Measurements from ENCODE around the gene CACNA1A. TPM values are rescaled to one million over a fixed set of nuclear protein-coding genes. Genes with fewer than 3 reads are reported as not detected.
"Not testable (repeated sequence)": the region's sequence is repeated elsewhere in the genome, so short reads cannot be mapped to it uniquely, and the experiment has no call there.

The CACNA1A gene
- total RNA-seq, 3 donors from 2014 or later, result 2.3 to 10.1 (median 5.7) TPM

DNA sequence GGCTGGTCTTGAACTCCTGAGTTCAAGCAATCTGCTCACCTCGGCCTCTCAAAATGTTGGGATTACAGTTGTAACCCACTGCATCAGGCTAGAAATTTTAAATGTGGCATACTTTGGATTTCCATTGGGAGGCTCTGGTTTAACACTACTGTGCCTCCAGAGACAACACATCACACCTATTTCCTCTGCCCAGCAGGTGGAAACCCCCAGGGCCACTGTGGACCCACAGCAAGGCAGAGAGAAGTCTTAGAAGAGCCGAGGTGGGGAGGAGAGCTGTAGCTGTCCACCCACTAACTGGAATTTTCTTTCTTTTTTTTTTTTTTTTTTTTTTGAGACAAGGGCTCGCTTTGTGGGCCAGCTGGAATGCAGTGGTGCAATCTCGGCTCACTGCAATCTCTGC, 316.7 kb downstream of the CACNA1A start:
- DNase-seq (no peak), ATAC-seq (no peak)
- Histone ChIP-seq H3K9me3 (no peaks in the 10 kb centered on the region), H3K4me1 (ENCODE audit: low read depth) (peaks cover 8% of the 10 kb centered on the region), H3K4me3 (no peak overlapping the region), H3K36me3 (ENCODE audit: low read depth) (no peaks in the 10 kb centered on the region)
- intact Hi-C loops (cut with DNase I, micrococcal nuclease), result no loop called here
- TF ChIP-seq, protein P1, sequence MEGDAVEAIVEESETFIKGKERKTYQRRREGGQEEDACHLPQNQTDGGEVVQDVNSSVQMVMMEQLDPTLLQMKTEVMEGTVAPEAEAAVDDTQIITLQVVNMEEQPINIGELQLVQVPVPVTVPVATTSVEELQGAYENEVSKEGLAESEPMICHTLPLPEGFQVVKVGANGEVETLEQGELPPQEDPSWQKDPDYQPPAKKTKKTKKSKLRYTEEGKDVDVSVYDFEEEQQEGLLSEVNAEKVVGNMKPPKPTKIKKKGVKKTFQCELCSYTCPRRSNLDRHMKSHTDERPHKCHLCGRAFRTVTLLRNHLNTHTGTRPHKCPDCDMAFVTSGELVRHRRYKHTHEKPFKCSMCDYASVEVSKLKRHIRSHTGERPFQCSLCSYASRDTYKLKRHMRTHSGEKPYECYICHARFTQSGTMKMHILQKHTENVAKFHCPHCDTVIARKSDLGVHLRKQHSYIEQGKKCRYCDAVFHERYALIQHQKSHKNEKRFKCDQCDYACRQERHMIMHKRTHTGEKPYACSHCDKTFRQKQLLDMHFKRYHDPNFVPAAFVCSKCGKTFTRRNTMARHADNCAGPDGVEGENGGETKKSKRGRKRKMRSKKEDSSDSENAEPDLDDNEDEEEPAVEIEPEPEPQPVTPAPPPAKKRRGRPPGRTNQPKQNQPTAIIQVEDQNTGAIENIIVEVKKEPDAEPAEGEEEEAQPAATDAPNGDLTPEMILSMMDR (IDR thresholded peaks at IDR 0.05), result no peak

DNA sequence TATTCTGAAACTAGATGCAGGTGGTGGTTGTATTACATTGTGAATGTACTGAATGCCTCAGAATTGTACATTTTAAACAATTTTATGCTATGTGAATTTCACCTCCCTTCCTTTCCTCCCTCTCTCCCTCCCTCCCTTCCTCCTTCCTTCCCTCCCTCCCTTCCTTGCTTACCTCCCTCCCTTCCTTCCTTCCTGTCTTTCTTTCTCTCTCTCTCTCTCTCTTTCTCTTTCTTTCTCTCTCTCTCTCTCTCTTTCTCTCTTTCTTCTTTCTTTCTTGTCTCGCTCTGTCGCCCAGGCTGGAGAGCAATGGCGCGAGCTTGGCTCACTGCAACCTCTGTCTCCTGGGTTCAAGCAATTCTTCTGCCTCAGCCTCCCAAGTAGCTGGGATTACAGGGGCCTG, 318.9 kb downstream of the CACNA1A start:
- DNase-seq (no peak), ATAC-seq (no peak)
- Histone ChIP-seq H3K36me3 (ENCODE audit: low read depth) (no peaks in the 10 kb centered on the region), H3K4me1 (ENCODE audit: low read depth) (no peaks in the 10 kb centered on the region), H3K4me3 (no peak overlapping the region), H3K9me3 (no peaks in the 10 kb centered on the region)
- TF ChIP-seq, protein P1 (IDR thresholded peaks at IDR 0.05), result no peak
- intact Hi-C loops (cut with DNase I, micrococcal nuclease), result no loop called here

DNA sequence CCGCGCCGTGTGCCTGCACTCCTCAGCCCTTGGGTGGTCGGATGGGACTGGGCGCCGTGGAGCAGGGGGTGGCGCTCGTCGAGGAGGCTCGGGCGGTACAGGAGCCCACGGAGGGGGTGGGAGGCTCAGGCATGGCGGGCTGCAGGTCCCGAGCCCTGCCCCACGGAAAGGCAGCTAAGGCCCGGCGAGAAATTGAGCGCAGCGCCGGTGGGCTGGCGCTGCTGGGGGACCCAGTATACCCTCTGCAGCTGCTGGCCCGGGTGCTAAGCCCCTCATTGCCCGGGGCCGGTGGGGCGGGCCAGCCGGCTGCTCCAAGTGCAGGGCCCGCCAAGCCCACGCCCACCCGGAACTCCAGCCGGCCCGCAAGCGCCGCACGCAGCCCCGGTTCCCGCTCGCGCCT, 319.6 kb downstream of the CACNA1A start:
- ATAC-seq; H3K36me3 ChIP-seq (ENCODE audit: low read depth); intact Hi-C loops (cut with DNase I, micrococcal nuclease); DNase-seq; H3K4me1 ChIP-seq (ENCODE audit: low read depth); H3K4me3 ChIP-seq; H3K9me3 ChIP-seq: not testable (repeated sequence)

DNA sequence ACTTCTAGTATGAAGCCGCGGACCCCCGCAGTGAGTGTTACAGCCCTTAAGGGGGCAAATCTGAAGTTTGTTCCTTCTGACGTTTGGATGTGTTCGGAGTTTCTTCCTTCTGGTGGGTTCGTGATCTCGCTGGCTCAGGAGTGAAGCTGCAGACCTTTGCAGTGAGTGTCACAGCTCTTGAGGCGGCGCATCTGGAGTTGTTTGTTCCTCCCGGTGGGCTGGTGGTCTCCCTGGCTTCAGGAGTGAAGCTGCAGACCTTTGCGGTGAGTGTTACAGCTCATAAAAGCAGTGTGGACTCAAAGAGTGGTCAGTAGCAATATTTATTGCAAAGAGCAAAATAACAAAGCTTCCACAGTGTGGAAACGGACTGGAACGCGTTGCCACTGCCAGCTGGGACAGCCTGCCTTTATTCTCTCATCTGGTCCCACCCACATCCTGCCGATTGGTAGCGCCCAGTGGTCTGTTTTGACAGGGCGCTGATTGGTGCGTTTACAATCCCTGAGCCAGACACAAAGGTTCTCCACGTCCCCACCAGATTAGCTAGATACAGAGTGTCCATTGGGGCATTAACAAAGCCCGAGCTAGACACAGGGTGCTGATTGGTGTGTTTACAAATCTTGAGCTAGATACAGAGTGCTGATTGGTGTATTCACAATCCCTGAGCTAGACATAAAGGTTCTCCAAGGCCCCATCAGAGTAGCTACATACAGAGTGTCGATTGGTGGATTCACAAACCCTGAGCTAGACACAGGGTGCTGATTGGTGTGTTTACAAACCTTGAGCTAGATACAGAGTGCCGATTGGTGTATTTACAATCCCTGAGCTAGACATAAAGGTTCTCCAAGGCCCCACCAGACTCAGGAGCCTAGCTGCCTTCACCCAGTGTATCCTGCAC, 320.3 kb downstream of the CACNA1A start:
- intact Hi-C loops (cut with DNase I, micrococcal nuclease); H3K4me3 ChIP-seq; DNase-seq; H3K36me3 ChIP-seq (ENCODE audit: low read depth); ATAC-seq; H3K9me3 ChIP-seq: not testable (repeated sequence)
- H3K4me1 ChIP-seq (ENCODE audit: low read depth), result peaks cover 11% of the 10 kb centered on the region

DNA sequence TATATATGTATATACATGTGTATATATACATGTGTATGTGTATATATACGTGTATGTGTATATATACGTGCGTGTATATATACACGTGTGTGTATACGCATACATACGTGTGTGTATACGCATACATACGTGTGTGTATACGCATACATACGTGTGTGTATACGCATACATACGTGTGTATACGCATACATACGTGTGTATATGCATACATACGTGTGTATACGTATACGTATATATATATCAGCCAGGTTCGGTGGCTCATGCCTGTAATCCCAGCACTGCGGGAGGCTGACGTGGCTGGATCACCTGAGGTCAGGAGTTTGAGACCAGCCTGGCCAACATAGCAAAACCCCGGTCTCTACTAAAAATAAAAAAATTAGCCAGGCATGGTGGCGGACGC, 321.4 kb downstream of the CACNA1A start:
- H3K4me1 ChIP-seq (ENCODE audit: low read depth), result peaks cover 11% of the 10 kb centered on the region
- H3K9me3 ChIP-seq; H3K4me3 ChIP-seq; ATAC-seq; H3K36me3 ChIP-seq (ENCODE audit: low read depth); intact Hi-C loops (cut with DNase I, micrococcal nuclease); DNase-seq: not testable (repeated sequence)

DNA sequence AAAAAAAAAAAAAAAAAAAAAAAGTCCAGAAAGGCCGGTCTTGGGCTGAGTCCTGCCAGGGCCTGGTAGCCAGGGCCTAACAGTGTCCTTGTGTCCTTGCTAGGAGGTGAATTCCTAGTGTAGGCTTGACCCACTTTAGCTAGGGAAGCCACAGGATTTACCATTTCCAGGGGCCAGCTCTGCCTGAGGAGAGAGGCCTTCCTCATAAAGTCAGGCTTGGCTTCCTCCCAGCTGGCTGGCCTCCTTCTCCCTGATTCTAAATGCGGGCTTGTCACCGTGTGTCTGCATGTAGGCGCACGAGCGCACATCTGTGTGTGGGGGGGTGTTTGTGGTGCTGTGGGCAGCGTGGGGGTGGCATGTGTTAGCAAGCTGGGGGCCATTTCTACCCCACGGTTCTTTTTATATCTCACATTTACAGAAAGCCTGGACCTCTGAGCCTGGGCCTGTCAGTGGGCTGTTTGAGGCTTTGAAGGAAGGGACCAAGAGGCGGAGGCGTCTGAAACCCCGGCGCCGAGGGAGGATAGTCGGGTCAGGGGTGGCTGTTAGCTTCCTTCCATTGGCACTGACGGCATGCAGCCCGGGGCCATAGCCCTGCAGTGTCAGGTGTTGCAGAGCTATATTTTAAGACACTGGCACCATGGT, 324.4 kb downstream of the CACNA1A start:
- ATAC-seq, result peak; percentile 87
- peak in 2 of 3 donors; percentile 79 to 85 for DNase-seq
- intact Hi-C loops (cut with DNase I, micrococcal nuclease), result no loop called here
- Histone ChIP-seq H3K36me3 (ENCODE audit: low read depth) (no peaks in the 10 kb centered on the region), H3K4me3 (no peak overlapping the region), H3K9me3 (no peaks in the 10 kb centered on the region), H3K4me1 (ENCODE audit: low read depth) (peaks cover 11% of the 10 kb centered on the region)
- TF ChIP-seq, protein P1 (IDR thresholded peaks at IDR 0.05), result no peak

DNA sequence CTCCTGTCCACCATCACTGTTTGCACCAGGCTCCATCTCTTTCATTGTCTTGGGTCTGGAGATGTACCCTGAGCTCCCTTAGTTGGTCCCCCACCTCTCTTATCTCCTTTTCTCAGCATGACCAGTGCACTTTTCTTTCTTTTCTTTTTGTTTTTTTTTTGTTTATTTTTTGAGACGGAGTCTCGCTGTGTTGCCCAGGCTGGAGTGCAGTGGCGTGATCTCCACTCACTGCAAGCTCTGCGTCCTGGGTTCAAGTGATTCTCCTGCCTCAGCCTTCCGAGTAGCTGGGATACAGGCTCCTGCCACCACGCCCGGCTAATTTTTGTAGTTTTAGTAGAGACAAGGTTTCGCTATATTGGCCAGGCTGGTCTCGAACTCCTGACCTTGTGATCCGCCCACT, 328.0 kb downstream of the CACNA1A start:
- ATAC-seq; intact Hi-C loops (cut with DNase I, micrococcal nuclease): not testable (repeated sequence)

DNA sequence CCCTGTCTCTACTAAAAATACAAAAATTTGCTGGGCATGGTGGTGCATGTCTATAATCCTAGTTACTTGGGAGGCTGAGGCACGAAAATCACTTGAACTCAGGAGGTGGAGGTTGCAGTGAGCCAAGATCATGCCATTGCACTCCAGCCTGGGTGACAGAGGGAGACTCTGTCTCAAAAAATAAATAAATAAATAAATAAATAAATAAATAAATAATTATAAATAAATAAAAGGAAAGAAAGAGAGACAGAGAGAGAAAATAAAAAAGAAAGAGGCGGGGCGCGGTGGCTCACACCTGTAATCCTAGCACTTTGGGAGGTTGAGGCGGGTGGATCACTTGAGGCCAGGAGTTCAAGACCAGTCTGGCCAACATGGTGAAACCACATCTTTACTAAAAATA, 328.7 kb downstream of the CACNA1A start:
- intact Hi-C loops (cut with DNase I, micrococcal nuclease); H3K36me3 ChIP-seq (ENCODE audit: low read depth); ATAC-seq; H3K9me3 ChIP-seq; H3K4me3 ChIP-seq; DNase-seq: not testable (repeated sequence)
- peaks cover 16% of the 10 kb centered on the region for H3K4me1 ChIP-seq (ENCODE audit: low read depth)

More for the DNA sequence above, 328.0 kb downstream of the CACNA1A start:
- not testable (repeated sequence) for H3K9me3 ChIP-seq; H3K4me3 ChIP-seq; H3K36me3 ChIP-seq (ENCODE audit: low read depth); DNase-seq
- H3K4me1 ChIP-seq (ENCODE audit: low read depth), result peaks cover 11% of the 10 kb centered on the region

Data from mucosa of descending colon (tissue), 3 donors.